Fibroblast of skin of scalp (primary cell): ENCODE results near the gene MRPL10.

Source experiments
- DNase-seq: peaks from one replicate; pipeline ENCODE4 v3.0.0-alpha.2; 2013

The MRPL10 gene

DNA sequence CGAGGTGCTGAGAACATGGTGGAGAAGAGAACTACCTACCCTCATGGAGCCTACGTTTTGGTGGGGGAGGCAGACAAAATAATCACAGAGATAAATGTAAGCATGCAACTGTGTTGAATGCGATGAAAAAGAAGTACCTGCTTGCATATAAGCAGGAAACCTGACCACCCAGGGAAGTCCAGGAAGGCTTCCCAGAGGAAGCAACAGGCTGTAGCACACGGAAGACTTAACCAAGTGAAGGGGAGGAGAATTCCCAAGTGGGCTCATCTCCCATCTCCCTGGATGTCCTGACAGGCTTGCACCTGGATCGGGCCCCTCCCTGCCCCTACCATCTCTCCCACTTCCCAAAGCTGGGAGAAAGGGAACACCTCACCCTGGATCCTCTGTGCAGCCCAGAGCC lies 7.7 kb upstream of the MRPL10 start:
- no peak for DNase-seq

- no peak for DNase-seq
Measured at GRCh38 chr17:47838636-47839035, 7.3 kb upstream of the MRPL10 start.

DNA sequence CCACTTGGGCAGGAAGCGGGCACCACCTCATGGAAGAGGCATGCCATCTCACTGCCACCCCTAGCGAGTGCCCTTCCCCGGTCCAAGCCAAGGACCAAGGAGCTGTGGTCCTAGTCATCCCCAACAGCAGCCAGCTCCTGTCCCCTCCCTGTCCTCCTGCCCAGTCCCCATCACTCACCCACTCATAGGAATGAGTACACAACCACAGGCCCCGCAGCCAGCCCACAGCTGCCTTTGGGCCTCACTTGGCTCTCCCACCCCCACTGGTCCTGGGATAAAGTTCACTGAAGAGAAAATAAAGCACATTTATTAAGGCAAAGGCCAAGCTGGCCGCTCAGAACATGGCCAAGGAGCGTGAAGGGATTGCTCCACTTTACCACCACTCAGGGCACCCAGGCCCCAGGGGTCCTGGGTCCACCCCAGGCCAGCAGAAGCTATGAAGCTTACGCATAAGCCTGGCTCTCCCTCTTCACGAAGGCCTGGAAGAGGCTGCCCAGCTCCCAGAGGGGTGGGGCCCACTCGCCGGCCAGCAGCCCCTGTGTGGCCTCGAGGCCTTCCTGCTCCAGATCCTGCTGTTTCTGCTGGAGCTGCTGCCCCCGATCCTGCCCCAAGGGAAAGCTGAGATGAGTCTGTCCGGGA lies 6.2 kb upstream of the MRPL10 start:
- DNase-seq, result no peak

- no peak for DNase-seq
Measured at GRCh38 chr17:47836601-47837000, 5.3 kb upstream of the MRPL10 start.

- DNase-seq, result no peak
Measured at GRCh38 chr17:47834756-47835155, 3.4 kb upstream of the MRPL10 start.

- DNase-seq, result no peak
Measured at GRCh38 chr17:47831934-47832327, 590 bp upstream of the MRPL10 start.

- no peak for DNase-seq
Measured at GRCh38 chr17:47830396-47831002, 842 bp downstream of the MRPL10 start.

GRCh38 chr17:47829870-47830269 lies 1.5 kb downstream of the MRPL10 start:
- no peak for DNase-seq

- DNase-seq, result no peak
Measured at GRCh38 chr17:47823519-47823918, 7.8 kb downstream of the MRPL10 start.

DNA sequence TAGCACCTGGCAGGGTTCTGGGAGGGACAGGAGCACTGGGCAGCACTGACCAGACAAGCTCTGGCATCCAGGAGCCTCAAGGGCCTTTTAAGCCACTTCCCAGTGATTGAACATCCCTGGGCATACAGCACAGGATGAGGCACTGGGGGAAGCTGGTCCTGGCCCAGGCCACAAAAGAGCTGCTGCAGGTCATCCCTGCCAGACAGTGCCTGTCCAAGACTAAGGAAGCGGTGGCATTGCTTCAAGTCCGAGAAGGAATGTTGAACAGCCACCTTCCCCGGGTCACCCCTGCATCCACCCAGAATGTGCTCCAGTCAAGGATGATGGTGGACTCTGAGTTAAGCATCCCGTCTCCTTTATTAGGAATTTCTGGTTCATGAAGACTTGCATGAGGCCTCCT lies 8.6 kb downstream of the MRPL10 start:
- no peak for DNase-seq

- DNase-seq, result peak; percentile 86
Measured at GRCh38 chr17:47821424-47822391, 9.6 kb downstream of the MRPL10 start, which contains the start of gene OSBPL7. TSS of gene OSBPL7 (minus strand) at chr17:47821794. CDS start at chr17:47820278, 1,516 bp downstream.

DNA sequence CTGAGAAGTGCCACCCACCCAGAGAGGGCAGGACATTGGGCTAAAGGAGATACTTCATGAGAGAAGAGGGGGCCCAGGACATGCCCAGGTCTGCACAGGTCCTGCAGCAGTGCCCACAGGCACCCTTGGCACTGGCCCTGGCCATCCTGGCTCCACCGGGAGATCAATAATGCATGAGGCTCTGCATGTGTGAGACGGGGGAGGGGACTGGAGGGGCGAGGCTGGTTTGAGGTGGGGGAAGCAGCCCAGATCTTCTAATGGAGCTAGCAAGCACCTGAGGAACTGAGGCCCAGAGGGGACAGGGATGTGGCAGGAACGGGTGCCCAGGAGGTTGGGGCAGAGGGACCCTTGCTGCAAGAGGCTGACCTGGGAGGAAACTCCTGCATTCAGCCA lies 10.3 kb downstream of the MRPL10 start:
- DNase-seq, result no peak

GRCh38 chr17:47820033-47820789 lies 11.1 kb downstream of the MRPL10 start:
- no peak for DNase-seq

DNA sequence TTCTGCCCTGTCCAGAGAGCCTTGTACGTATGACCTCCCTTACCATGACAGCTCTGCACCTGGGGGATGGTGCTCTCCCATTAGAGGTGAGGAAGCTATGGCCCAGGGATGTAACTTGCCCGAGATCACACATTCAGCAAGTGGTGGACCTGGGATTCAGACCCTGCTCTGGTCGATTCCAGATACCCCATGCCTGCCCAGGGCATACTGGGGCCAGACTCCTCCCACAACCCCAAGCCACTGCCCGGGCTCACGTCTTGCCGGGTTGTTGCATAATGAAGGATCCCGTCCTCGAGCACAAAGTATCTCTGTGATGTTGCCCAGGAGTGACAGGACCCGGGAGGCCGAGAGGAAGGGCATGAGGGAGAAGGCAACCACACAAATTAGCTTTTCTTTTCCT lies 11.9 kb downstream of the MRPL10 start:
- no peak for DNase-seq

DNA sequence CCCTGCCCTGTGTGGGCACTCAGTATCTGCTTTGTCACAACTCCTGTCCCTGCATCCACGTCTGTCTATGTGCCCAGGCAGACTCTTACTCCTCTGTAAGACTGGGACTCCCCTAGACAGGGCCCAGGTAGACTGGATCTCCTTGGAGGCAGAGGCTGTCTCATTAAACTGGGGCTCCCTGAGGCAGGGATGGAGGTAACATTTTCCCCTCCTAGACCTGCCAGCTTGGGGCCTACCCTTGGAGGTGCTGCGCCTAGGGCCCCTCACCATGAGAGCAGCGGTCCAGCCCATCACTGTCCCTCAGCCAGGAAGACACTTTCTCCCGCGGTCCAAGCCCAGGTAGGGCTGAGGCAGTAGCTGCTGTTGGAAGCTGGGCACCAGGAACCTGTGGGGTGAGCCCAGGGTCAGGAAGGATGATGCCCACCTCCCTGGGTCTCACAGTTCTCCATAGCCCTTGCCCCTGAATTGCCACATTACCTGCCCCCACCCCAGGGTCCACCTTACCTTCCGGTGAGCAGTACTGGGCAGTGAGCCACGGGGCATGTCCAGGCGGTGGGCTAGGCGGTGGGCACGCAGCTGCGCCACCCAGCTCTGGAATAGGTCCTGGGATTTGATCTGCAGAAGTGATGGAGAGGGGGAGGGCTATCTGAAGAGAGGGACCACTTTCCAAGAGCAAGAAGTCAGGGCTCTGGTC lies 13.2 kb downstream of the MRPL10 start:
- no peak for DNase-seq

GRCh38 chr17:47816947-47817346 lies 14.4 kb downstream of the MRPL10 start:
- DNase-seq, result no peak

DNA sequence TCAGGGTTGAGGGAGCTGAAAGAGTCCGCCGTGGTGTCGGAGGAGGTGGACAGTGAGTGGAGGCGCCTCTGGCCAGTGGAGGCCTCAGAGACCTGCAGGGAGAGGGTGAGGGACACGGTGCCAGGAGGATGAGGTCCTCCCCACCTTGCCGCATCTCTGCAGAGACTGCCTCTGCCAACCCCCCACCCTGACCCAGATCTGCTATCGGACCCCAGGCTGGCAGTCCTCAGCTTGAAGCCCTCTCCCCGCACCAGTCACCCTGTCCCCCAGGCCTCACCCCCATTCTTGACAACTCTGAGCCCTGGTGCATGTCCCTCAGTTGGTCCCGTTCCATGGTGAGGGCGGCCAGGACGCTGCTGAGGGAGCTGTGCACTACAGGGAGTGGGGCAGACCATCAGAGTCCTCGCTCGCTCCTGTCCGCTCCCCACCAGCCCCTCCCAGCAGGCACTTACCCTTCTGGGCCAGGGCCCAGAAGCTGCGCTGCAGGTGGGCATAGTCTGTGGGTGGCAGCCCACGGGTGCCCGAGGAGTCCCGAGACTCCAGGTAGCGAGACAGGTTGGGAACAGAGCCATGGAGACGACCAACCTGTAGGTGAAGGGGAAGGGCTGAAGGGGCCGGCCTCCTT lies 15.1 kb downstream of the MRPL10 start:
- DNase-seq, result no peak

GRCh38 chr17:47815106-47815918 lies 16.0 kb downstream of the MRPL10 start:
- no peak for DNase-seq

GRCh38 chr17:47813512-47814031 lies 17.8 kb downstream of the MRPL10 start:
- no peak for DNase-seq

- DNase-seq, result no peak
Measured at GRCh38 chr17:47813077-47813476, 18.3 kb downstream of the MRPL10 start.
